ENCODE measurements around the gene CELF4.

GRCh38 chr18:37578182-37578678 lies 12.6 kb upstream of the CELF4 start:
- TF ChIP-seq, protein P1, sequence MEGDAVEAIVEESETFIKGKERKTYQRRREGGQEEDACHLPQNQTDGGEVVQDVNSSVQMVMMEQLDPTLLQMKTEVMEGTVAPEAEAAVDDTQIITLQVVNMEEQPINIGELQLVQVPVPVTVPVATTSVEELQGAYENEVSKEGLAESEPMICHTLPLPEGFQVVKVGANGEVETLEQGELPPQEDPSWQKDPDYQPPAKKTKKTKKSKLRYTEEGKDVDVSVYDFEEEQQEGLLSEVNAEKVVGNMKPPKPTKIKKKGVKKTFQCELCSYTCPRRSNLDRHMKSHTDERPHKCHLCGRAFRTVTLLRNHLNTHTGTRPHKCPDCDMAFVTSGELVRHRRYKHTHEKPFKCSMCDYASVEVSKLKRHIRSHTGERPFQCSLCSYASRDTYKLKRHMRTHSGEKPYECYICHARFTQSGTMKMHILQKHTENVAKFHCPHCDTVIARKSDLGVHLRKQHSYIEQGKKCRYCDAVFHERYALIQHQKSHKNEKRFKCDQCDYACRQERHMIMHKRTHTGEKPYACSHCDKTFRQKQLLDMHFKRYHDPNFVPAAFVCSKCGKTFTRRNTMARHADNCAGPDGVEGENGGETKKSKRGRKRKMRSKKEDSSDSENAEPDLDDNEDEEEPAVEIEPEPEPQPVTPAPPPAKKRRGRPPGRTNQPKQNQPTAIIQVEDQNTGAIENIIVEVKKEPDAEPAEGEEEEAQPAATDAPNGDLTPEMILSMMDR (optimal IDR thresholded peaks at IDR 0.05 in 1 of 3, IDR thresholded peaks at IDR 0.05 in 1 of 3, conservative IDR thresholded peaks at IDR 0.05 in 1 of 3; ENCODE audit: extremely low read depth in 1 of 3, insufficient read depth in 2 of 3, low read length in 3 of 3): no peak
- TF ChIP-seq EZH2 (IDR thresholded peaks at IDR 0.05; ENCODE audit: low read length): no peak

Data from keratinocyte (primary cell).